Measurements from ENCODE around the gene NRTN.
"Not testable (repeated sequence)": the region's sequence is repeated elsewhere in the genome, so short reads cannot be mapped to it uniquely, and the experiment has no call there.

The NRTN gene

DNA sequence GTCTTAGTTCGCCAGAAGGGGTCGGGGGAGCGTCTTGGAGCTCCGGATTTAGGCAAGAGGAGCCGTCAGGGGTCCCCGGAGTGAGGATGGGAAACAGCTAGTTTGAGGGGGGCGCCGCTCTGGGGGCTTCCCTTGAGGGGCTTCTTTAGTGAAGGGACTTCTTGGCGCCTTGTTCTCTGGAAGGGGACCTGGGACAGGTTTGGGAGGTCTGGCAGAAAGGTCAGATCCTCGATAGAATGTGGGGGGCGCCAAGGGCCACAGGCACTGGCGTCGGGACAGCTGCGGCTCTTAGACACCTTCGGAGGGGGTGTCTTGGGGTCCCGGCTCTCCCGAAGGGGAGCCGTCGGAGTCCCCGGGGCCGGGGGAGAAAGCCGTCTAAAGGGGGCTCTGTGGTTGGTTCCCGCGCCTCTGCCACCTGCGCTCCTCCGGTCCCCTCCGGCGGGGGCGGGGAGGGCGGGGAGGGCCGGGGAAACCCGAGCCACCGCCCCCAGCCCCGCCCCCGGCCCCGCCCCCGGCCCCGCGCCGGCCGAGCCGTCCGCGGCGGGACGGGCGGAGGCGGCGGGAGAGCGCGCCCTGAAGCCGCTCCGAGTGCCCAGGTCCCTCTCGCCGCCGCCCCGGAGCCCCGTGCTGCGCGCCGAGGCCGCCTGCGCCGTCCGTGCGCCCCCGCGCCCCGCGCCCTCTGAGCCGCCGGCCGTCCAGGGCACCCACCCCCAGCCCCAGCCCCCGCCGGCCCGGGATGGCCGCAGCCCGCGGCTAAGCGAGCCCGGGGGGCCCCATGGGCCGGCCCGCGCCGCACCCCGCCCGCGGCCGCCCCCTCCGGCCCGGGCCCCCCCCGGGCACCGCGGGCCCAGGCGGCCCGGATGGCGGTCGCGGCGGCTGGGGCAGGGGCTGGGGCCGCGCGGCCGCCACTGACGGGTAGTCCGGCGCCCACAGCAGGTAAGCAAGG, at the start of gene NRTN:
Gene NRTN, plus strand, starts transcription at position 552 of the 946 bp plus-strand sequence. CDS start 19,099 bp downstream, outside the sequence.
- no peak for DNase-seq (ENCODE audit: low read depth in 2 of 2)

GRCh38 chr19:5762608-5763217, 42.2 kb upstream of the NRTN start:
- DNase-seq (ENCODE audit: low read depth in 2 of 2), result no peak

- no peak for DNase-seq (ENCODE audit: low read depth in 2 of 2)
These were observed 39.6 kb upstream of the NRTN start for GRCh38 chr19:5765220-5765619.

DNA sequence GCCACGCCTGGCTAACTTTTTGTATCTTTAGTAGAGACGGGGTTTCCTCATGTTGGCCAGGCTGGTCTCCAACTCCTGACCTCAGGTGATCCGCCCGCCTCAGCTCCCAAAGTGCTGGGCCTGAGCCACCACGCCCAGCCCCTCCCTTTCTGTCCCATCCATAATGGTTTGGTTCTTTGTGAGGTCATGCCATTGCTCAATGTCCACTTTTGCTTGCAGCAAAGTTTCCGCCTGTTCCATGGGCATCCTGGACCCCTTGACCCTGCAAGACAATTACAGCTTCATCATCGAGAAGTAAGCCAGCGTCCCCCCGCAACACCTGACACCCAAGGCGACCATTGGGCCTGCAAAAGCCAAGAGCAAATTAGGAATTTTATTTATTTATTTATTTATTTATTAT, 36.9 kb upstream of the NRTN start:
- DNase-seq (ENCODE audit: low read depth in 2 of 2), result no peak

- no peak for DNase-seq (ENCODE audit: low read depth in 2 of 2)
These were observed 32.5 kb upstream of the NRTN start for GRCh38 chr19:5772416-5772815.

DNA sequence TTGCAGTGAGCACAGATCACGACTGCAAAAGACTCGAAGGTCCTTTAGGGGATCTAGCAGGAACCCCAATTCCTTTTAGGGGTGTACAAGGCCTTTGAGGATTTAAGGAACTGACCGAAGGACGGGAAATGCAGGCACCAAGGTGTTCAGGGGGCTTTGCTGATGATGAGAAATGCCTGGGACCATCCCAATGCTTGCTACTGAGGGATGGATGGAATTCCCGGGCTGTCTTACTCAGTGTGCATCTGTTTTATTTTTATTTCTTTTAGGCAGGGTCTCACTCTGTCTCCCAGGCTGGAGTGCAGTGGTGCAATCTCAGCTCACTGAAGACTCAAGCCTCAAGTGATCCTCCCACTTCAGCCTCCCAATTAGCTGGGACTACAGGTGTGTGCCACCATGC, 31.6 kb upstream of the NRTN start:
- DNase-seq (ENCODE audit: low read depth in 2 of 2), result no peak

GRCh38 chr19:5774921-5775320, 29.9 kb upstream of the NRTN start:
- DNase-seq (ENCODE audit: low read depth in 2 of 2), result no peak

GRCh38 chr19:5775668-5776309, 29.1 kb upstream of the NRTN start:
- DNase-seq (ENCODE audit: low read depth in 2 of 2), result no peak

DNA sequence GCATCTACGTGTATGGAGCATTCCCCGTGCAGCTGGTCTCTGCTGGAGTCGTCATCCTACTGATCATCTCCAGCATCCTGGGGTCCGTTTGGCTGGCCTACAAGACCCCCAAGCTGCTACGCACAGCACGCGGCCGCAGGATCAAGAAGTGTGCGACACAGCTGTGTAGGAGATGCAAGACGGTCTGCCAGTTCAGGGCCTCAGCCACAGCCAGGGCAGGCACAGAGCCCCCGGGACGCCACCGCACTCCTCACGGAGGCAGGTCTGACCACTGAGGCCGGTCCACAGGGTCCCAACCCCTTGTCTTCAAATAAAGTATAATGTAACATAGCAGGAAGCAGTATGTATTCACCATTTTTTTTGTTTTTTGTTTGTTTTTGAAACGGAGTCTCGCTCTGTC, 26.5 kb upstream of the NRTN start:
- DNase-seq (ENCODE audit: low read depth in 2 of 2), result no peak

- not testable (repeated sequence) for DNase-seq (ENCODE audit: low read depth in 2 of 2)
These were observed 24.0 kb upstream of the NRTN start for GRCh38 chr19:5780916-5781315.

GRCh38 chr19:5782322-5782721, 22.5 kb upstream of the NRTN start:
- no peak for DNase-seq (ENCODE audit: low read depth in 2 of 2)

DNA sequence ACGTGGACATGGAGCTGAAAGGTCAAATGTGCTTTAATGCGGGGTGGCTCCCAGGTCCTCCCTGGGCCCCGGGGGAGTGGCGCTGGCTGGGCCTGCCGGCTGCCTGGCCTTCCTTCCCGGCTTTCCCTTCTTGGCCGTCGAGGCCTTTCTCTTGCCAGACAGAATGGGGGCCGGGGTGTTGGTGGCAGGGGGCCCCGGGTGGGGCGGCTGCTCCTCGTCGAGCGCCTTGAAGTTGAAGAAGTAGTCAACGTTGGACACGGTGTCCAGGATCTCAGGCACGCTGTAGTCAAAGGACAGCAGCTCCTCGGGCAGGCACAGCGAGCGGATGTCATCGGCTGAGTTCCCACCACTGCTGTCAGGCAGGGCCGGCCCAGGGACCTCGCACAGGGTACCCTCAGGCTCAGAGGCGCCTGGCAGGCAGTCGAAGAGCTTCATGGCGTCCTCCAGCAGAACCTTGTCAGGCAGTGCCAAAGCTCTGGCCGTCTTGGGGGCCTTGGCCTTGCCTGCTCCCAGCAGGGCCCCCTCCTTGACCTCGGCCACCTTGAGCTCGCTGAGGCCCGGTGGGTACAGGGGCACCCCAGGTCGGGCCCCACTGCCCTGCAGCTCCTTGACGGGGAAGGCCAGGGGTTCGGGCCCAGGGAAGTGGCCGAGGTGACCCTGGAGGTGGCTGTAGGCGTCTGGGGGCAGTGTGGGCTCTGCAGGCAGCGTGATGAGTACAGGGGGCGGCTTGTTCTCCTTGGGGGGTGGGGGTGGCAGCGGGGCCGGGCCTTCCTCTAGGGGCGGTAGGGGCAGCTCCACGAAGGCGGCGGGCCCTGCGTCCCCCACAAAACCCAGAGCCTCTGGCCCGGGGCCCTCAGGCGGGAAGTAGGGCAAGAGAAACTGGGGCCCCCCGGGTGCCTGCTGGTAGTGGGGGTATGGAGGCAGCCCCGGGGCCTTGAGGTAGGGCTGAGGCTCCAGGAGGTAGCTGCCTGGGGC, 21.6 kb upstream of the NRTN start:
- no peak for DNase-seq (ENCODE audit: low read depth in 2 of 2)

GRCh38 chr19:5784581-5785147, 20.2 kb upstream of the NRTN start, which contains the start of gene PRR22:
TSS of gene PRR22 (minus strand) at chr19:5784746. CDS start at chr19:5784660, 86 bp downstream.
- no peak for DNase-seq (ENCODE audit: low read depth in 2 of 2)

- DNase-seq (ENCODE audit: low read depth in 2 of 2), result no peak
These were observed 19.4 kb upstream of the NRTN start for GRCh38 chr19:5785423-5785822.

GRCh38 chr19:5786593-5787408, 18.1 kb upstream of the NRTN start:
- DNase-seq (ENCODE audit: low read depth in 2 of 2), result no peak

DNA sequence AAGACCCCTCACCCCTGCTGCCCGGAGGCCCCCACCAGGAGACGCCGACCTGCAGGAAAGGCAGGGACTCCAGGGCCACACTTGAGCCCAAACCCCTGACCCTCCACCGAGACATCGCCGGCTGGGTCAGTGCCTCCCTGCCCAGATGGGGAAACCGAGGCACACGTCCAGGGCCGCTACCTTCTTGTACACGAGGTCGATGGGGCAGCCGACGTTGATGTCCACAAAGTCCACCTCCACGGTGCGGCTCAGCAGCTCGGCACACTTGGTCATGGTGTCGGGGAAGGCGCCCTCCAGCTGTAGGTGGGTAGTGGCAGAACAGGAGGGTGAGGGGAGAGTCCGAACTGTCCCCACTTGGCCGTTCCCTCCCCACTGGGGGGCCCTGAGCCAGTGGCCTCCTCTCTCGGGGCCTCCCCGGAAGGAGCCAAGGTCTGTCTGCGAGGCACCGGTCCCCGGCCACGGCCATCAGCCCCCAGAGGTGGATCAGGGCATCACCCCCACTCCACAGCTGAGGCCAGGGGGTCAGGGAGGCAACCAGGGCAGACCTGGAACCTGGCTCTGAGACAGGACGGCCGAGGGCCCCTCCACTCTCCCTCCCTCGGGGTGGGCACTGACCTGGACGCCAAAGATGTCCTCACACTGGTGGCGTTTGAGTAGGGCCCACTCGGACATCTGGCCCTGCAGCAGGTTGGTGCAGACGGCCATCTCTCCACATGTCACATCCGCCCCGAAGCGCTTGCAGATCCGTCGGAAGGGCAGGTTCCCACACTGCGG, 17.3 kb upstream of the NRTN start:
- DNase-seq (ENCODE audit: low read depth in 2 of 2), result no peak

GRCh38 chr19:5788422-5788821, 16.4 kb upstream of the NRTN start:
- DNase-seq (ENCODE audit: low read depth in 2 of 2), result no peak

DNA sequence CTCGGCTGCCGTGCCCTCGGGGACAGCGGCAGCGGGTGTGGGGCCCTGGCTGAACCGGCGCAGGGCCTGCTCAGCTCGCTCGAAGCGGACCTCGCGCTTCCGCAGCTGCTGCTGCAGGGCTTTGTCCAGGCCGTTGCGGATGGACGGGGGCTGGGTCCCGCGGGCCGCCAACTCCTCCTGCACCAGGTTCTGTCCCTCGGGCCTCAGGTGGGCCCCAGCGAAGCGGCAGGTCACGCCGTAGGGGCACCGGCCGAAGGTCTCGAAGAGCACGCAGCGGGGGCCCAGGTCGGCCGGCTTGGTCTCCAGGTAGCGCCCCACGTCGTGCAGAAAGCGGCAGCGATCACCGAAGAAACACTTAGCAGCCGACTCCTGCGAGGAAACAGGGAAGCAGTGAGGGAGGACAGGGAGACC, 15.5 kb upstream of the NRTN start:
- no peak for DNase-seq (ENCODE audit: low read depth in 2 of 2)

GRCh38 chr19:5789886-5790558, 14.8 kb upstream of the NRTN start:
- no peak for DNase-seq (ENCODE audit: low read depth in 2 of 2)

All from stimulated activated CD8-positive, alpha-beta memory T cell treated with anti-CD3 and anti-CD28 coated beads, Interleukin-15, amount 100 ng/mL, for 4 hours (primary cell).